GM13977 (cell line): ENCODE results near the gene ZNF618.

Experiments
- DNase-seq: peaks from one replicate; pipeline ENCODE4 v3.0.0; 2012; ENCODE audit warnings: low spot score
- in situ Hi-C: fragments of 300-500 bp; cut with MboI; formaldehyde crosslinking; loops from one replicate; pipeline ENCODE4 v1.12.0; 2022; ENCODE audit warnings: low sequenced_read_pairs, low pct_unique_long_range_greater_than_20kb, mixed read lengths, inconsistent platforms; ENCODE audit not compliant: unreplicated experiment
- TF ChIP-seq, protein P1 (sequence below): IDR thresholded peaks from 2 replicates; pipeline ENCODE4 v1.5.1; 2012; ENCODE audit warnings: mild to moderate bottlenecking, control low read depth; ENCODE audit not compliant: insufficient read depth; ENCODE audit errors: extremely low read depth, missing control alignments

ZNF618 gene

DNA sequence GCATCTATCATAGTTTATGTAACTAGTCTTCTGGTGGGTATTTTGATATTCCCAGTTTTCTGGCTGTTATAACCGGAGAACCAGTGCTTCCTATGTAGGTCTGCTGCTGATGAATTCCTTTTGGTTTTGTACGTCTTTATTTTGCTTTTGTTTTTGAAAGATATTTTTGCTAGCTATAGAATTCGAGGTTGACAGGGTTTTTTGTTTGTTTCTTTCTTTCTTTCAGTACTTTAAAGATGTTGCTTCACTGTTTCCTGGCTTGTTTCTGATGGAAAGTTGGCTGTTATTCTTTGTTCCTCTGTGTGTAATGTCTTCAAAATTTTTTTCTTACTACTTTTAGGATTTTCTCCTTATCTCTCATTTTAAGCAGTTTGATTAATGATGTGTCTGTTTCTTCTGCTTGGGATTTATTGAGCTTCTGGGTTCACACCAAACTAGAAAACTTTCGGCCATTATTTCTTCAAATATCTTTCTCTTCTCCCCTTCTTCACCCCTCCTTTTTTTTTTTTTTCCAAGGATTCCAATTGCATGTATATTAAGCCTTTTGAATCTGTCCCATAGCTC, 27.5 kb downstream of the ZNF618 start:
- DNase-seq: no peak
- TF ChIP-seq, protein P1, sequence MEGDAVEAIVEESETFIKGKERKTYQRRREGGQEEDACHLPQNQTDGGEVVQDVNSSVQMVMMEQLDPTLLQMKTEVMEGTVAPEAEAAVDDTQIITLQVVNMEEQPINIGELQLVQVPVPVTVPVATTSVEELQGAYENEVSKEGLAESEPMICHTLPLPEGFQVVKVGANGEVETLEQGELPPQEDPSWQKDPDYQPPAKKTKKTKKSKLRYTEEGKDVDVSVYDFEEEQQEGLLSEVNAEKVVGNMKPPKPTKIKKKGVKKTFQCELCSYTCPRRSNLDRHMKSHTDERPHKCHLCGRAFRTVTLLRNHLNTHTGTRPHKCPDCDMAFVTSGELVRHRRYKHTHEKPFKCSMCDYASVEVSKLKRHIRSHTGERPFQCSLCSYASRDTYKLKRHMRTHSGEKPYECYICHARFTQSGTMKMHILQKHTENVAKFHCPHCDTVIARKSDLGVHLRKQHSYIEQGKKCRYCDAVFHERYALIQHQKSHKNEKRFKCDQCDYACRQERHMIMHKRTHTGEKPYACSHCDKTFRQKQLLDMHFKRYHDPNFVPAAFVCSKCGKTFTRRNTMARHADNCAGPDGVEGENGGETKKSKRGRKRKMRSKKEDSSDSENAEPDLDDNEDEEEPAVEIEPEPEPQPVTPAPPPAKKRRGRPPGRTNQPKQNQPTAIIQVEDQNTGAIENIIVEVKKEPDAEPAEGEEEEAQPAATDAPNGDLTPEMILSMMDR: no peak
- in situ Hi-C loops: no loop called here

DNA sequence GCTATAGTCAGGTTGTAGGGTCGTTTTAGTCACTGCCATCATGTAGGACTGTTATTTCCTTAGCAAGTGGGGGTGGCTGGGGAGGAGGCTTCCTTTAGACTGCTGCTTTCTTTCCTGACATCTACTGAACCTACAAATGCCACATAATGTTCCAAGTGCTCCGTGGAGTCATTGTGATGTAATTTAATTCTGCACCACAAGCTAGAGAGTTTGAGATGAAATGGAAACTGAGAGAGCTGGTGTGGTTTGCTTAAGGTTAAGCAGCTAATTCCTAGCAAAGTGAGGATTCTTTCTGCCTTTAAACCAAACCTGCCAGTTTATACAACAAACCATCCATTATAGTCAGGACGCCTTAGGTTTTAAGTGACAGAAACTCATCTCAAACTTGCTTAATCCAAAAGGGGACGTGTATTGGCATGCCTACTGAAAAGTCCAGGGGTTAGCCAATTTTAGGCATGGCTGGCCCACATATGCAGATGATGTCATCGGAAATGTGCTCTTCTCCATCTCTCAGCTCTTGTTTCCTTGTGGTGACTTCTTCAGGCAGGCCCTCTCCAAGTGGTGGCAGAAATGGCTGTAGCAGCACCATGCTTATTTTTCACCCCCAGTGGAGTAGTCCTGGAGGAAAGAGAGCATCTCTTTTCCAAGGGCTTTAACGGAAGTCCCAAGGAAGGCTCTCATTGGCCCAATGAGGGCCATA, 30.5 kb downstream of the ZNF618 start:
- in situ Hi-C loops: no loop called here
- no peak for DNase-seq
- TF ChIP-seq, protein P1: no peak

DNA sequence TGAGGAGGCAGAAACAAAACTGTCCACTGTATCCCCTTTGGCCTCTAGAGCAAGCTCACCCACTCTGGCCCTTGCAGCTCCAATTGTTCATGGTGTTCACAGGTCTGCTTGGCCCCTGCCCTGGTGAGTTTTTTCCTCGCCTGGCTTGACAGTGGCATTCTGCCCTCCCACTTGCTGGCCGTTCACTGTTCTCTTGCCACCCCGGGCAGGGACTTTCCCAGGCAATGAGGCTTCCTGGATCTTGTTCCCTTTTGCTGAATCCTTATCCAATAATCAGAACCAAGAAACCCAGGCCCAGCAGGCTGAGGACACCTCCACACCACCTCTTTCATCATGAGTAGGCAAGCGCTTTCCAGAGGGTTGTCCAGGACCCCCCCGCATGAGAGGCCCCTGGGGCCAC, 31.2 kb downstream of the ZNF618 start:
- DNase-seq: no peak

DNA sequence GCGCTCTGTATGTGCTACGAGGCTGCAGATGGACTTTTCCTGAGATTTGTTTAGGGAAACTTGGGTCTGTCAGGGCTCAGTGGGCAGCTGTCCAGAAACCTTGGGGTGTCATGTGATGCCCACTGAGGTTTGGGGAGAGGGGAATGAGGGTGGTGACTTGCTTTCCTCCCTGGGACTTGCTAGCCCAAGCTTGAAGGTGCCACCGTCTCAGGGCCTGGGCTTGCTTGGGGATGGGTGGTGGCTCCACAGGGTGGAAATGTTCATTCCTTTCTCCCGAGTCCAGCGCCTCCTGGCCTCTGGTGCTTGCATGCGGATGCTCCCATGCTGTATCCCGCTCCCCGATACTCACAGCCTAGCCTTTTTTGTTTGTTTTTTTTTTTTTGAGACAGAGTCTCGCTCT, 33.3 kb downstream of the ZNF618 start:
- DNase-seq: no peak
- TF ChIP-seq, protein P1: no peak
- in situ Hi-C loops: no loop called here

More for the DNA sequence above, 31.2 kb downstream of the ZNF618 start:
- in situ Hi-C loops: no loop called here
- TF ChIP-seq, protein P1: no peak

DNA sequence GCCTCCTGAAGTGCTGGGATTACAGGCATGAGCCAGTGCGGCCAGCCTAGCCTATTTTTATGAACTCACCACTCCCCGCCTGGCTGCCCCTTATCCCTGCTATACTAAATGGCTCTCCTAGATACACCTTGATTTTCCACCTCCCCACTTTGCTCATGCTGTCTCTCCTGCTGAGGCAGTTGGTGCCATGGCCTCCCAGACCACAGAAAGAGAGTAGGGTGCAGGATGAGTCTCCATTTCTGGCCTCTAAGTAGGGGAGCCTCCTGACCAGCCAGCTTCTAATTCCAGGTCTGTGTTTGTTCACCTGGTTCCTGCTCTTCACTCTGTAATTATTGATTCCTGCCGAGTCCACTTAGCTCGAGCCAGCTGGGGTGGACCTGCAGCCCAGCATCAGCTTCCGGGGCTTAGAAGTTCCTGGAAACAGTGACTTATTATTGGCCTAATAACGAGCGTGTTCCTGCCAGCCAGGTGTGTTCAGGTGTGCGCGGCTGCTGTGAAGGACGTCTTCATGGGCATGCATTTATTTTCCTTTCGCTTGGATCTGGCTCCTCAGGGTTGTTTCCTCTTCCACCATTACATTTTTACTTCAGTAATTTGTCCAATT, 34.0 kb downstream of the ZNF618 start:
- DNase-seq: no peak
- in situ Hi-C loops: no loop called here
- TF ChIP-seq, protein P1: no peak

DNA sequence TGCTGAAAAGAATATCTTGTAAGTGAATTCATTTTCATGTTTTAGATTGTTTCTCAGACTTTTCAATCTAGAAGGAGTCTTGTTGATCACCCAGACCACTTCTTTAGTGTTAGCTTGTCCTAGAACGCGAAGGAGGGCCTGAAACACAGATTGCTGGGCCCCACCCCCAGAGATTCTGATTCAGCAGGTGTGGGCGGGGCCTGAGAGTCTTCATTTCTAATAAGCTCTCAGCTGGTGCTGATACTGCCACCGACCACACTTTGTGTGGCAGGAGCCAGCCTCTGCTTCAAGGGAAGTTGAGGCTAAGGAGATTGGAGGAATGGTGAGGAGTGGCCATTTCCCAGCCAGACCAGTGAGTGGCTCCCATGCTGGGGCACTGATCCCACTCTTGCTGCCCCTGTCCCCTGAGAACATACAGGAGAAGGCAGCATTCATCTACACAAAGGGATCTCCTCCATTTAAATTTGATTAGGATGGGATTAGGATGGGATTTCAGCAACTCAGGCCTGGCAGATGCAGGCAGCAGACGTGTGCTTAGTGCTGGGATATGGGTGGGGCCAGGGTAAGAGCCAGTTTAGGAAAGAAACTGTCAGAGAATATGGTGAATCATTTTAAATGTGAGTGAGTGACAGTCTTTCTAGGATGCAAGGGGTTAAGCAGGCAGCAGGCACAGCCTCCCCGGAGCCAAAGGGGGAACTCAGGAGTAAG, 35.9 kb downstream of the ZNF618 start:
- TF ChIP-seq, protein P1: no peak
- in situ Hi-C loops: no loop called here
- DNase-seq: no peak
